Activated B cell treated with CpG ODN at 0.5 μM for 24 hours (primary cell): ENCODE data around the gene GRIN2B. TPM values are rescaled to one million over a fixed set of nuclear protein-coding genes. Genes with fewer than 3 reads are reported as not detected.

Experiments used
- ATAC-seq: fragments of 200-7000 bp; cut with Tn5 transposase; one replicate; pipeline ENCODE4 v1.10.0; 2021; ENCODE audit warnings: low read depth, mild to moderate bottlenecking, moderate library complexity
- CTCF ChIA-PET: fragments of 350-600 bp; sonication (Branson Sonifier 250); formaldehyde crosslinking; loops from one replicate; lab custom pipeline; 2021; ENCODE audit warnings: antibody characterized with exemption; lab: Charles Lee
- POLR2A ChIA-PET: fragments of 350-600 bp; sonication (Branson Sonifier 250); formaldehyde crosslinking; loops from one replicate; lab custom pipeline; 2021; ENCODE audit warnings: antibody characterized with exemption; lab: Charles Lee
- DNase-seq: peaks from one replicate; pipeline ENCODE4 v3.0.0; 2022
- H3K27ac Mint-ChIP-seq: one replicate; pipeline ENCODE4 v1.8.0; 2020; ENCODE audit warnings: mixed read lengths
- H3K27me3 Mint-ChIP-seq: one replicate; pipeline ENCODE4 v1.8.0; 2021; ENCODE audit warnings: mixed read lengths
- H3K36me3 Mint-ChIP-seq: one replicate; pipeline ENCODE4 v1.8.0; 2021; ENCODE audit warnings: low read depth, mixed read lengths
- H3K4me1 Mint-ChIP-seq: one replicate; pipeline ENCODE4 v1.8.0; 2021; ENCODE audit warnings: mixed read lengths
- H3K4me3 Mint-ChIP-seq: one replicate; pipeline ENCODE4 v1.8.0; 2020; ENCODE audit warnings: mild to moderate bottlenecking, mixed read lengths
- H3K9me3 Mint-ChIP-seq: one replicate; pipeline ENCODE4 v1.8.0; 2020; ENCODE audit warnings: mixed read lengths
- CTCF ChIP-seq: fragments of 200-600 bp; IDR thresholded peaks from one replicate; pipeline ENCODE4 v1.8.0; 2022; ENCODE audit warnings: antibody characterized with exemption, mild to moderate bottlenecking
- intact Hi-C: fragments of 100-400 bp; cut with micrococcal nuclease; formaldehyde crosslinking; loops from one replicate; pipeline ENCODE4 v1.15.1; 2024
- total RNA-seq: library from RNA; stranded (reverse); gene quantifications from 2 replicates; pipeline ENCODE4 v1.2.3, GENCODE V29; 2022

The GRIN2B gene
- total RNA-seq, 1 donor from 2014 or later, result under 0.01 TPM

- H3K27me3 Mint-ChIP-seq, result peaks cover 27% of the 10 kb centered on the region
- ATAC-seq, result no peak
- DNase-seq, result no peak
- intact Hi-C loops, result no loop called here
- no peaks in the 10 kb centered on the region for H3K9me3 Mint-ChIP-seq
- TF ChIP-seq CTCF, result no peak
- no peak overlapping the region for H3K27ac Mint-ChIP-seq
- ChIA-PET POLR2A (no interaction called here), CTCF (no interaction called here)
- H3K4me3 Mint-ChIP-seq, result no peak overlapping the region
- no peaks in the 10 kb centered on the region for H3K4me1 Mint-ChIP-seq
- H3K36me3 Mint-ChIP-seq, result no peaks in the 10 kb centered on the region
These were observed 19.4 kb downstream of the GRIN2B start for GRCh38 chr12:13961971-13962370.

- H3K4me3 Mint-ChIP-seq, result no peak overlapping the region
- CTCF ChIA-PET, result no interaction called here
- no peaks in the 10 kb centered on the region for H3K9me3 Mint-ChIP-seq
- ATAC-seq, result no peak
- H3K27ac Mint-ChIP-seq, result no peak overlapping the region
- no peaks in the 10 kb centered on the region for H3K36me3 Mint-ChIP-seq
- no peaks in the 10 kb centered on the region for H3K4me1 Mint-ChIP-seq
- DNase-seq, result no peak
- no peak for TF ChIP-seq CTCF
- POLR2A ChIA-PET, result interaction anchor here (0.6 kb wide), 1 partner anchor 34 kb away, joined by 3 read pairs; no protein-coding TSS in a partner anchor
- intact Hi-C loops, result no loop called here
- peaks cover 22% of the 10 kb centered on the region for H3K27me3 Mint-ChIP-seq
These were observed 22.2 kb downstream of the GRIN2B start for GRCh38 chr12:13959131-13959723.

GRCh38 chr12:13957576-13957975 lies 23.8 kb downstream of the GRIN2B start:
- peaks cover 26% of the 10 kb centered on the region for H3K27me3 Mint-ChIP-seq
- POLR2A ChIA-PET, result no interaction called here
- H3K4me1 Mint-ChIP-seq, result no peaks in the 10 kb centered on the region
- TF ChIP-seq CTCF, result no peak
- CTCF ChIA-PET, result no interaction called here
- no peak for DNase-seq
- H3K4me3 Mint-ChIP-seq, result no peak overlapping the region
- intact Hi-C loops, result no loop called here
- H3K36me3 Mint-ChIP-seq, result no peaks in the 10 kb centered on the region
- H3K27ac Mint-ChIP-seq, result no peak overlapping the region
- ATAC-seq, result no peak
- H3K9me3 Mint-ChIP-seq, result no peaks in the 10 kb centered on the region

- peaks cover 25% of the 10 kb centered on the region for H3K27me3 Mint-ChIP-seq
- DNase-seq, result no peak
- H3K4me1 Mint-ChIP-seq, result no peaks in the 10 kb centered on the region
- no peaks in the 10 kb centered on the region for H3K36me3 Mint-ChIP-seq
- intact Hi-C loops, result no loop called here
- ATAC-seq, result no peak
- ChIA-PET CTCF (no interaction called here), POLR2A (no interaction called here)
- TF ChIP-seq CTCF, result no peak
- H3K27ac Mint-ChIP-seq, result no peak overlapping the region
- no peaks in the 10 kb centered on the region for H3K9me3 Mint-ChIP-seq
- no peak overlapping the region for H3K4me3 Mint-ChIP-seq
These were observed 25.3 kb downstream of the GRIN2B start for GRCh38 chr12:13956060-13956590.

- no peak overlapping the region for H3K4me3 Mint-ChIP-seq
- no peak for TF ChIP-seq CTCF
- H3K27me3 Mint-ChIP-seq, result peaks cover 14% of the 10 kb centered on the region
- POLR2A ChIA-PET, result no interaction called here
- intact Hi-C loops, result no loop called here
- DNase-seq (no peak), ATAC-seq (no peak)
- H3K36me3 Mint-ChIP-seq, result no peaks in the 10 kb centered on the region
- H3K9me3 Mint-ChIP-seq, result no peaks in the 10 kb centered on the region
- H3K4me1 Mint-ChIP-seq, result no peaks in the 10 kb centered on the region
- H3K27ac Mint-ChIP-seq, result no peak overlapping the region
- CTCF ChIA-PET, result no interaction called here
These were observed 29.3 kb downstream of the GRIN2B start for GRCh38 chr12:13952096-13952495.
